Endothelial cell of umbilical vein (primary cell): Measurements from ENCODE around the gene MUC4.

Experiments
- EZH2 ChIP-seq: IDR thresholded peaks from 2 replicates; pipeline ENCODE4 v1.6.1; 2012; ENCODE audit warnings: borderline replicate concordance, low read depth, mild to moderate bottlenecking, moderate library complexity, low read length, inconsistent platforms; ENCODE audit not compliant: severe bottlenecking
- FOS ChIP-seq: IDR thresholded peaks from 2 replicates; pipeline ENCODE4 v1.6.1; 2011; ENCODE audit warnings: mild to moderate bottlenecking, low read length, moderate library complexity, borderline replicate concordance; ENCODE audit not compliant: insufficient read depth
- JUN ChIP-seq: IDR thresholded peaks from 2 replicates; pipeline ENCODE4 v1.6.1; 2011; ENCODE audit warnings: borderline replicate concordance, low read depth; ENCODE audit not compliant: insufficient read length, insufficient read depth
- MAX ChIP-seq: IDR thresholded peaks from 2 replicates; pipeline ENCODE4 v1.6.1; 2011; ENCODE audit not compliant: insufficient read depth, insufficient read length
- MYC ChIP-seq: IDR thresholded peaks from one replicate; pipeline ENCODE4 v1.6.1; 2011; ENCODE audit warnings: mild to moderate bottlenecking, low read depth, low read length
- POLR2A ChIP-seq: IDR thresholded peaks from 2 replicates; pipeline ENCODE4 v1.6.1; 2012; ENCODE audit warnings: low read depth, mild to moderate bottlenecking, control low read depth, low read length
- POLR2AphosphoS5 ChIP-seq: IDR thresholded peaks from 2 replicates; pipeline ENCODE4 v1.6.1; 2012; ENCODE audit warnings: low read depth, mild to moderate bottlenecking, control low read depth, low read length, moderate library complexity; ENCODE audit not compliant: insufficient read depth
- TF ChIP-seq, protein P1 (sequence below), 2 donors: IDR thresholded peaks; 1 replicate in 1 of 2; 2 replicates in 1 of 2; pipeline ENCODE4 v1.5.1; 2011; ENCODE audit warnings: low read length in 2 of 2, mild to moderate bottlenecking in 2 of 2, moderate library complexity in 2 of 2, control low read depth in 1 of 2, inconsistent platforms in 1 of 2, low read depth in 1 of 2; ENCODE audit not compliant: insufficient read depth in 1 of 2; ENCODE audit errors: extremely low read depth in 1 of 2

DNA sequence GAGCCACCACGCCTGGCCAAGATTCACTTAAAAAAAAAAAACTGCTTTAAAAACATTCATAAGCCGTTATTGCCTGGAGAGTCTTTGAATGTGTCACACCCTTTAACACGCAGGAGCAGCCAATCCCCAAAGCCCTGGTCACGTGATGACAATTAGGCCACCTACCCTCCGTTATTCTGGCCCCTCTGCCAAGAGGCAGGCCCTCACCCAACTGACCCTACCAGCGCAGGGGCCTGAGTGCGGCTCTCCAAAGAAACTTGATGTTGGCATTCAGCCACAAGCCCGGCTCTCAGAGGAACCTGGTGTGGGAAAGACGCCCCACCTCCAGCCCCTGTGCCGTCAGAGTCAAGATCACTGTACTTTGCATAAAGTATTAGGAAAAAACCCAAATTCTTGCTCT, 11.6 kb upstream of the MUC4 start:
- TF ChIP-seq EZH2 (no peak), POLR2A (no peak), MAX (no peak), JUN (no peak), MYC (no peak), POLR2AphosphoS5 (no peak), FOS (no peak)
- TF ChIP-seq, protein P1, sequence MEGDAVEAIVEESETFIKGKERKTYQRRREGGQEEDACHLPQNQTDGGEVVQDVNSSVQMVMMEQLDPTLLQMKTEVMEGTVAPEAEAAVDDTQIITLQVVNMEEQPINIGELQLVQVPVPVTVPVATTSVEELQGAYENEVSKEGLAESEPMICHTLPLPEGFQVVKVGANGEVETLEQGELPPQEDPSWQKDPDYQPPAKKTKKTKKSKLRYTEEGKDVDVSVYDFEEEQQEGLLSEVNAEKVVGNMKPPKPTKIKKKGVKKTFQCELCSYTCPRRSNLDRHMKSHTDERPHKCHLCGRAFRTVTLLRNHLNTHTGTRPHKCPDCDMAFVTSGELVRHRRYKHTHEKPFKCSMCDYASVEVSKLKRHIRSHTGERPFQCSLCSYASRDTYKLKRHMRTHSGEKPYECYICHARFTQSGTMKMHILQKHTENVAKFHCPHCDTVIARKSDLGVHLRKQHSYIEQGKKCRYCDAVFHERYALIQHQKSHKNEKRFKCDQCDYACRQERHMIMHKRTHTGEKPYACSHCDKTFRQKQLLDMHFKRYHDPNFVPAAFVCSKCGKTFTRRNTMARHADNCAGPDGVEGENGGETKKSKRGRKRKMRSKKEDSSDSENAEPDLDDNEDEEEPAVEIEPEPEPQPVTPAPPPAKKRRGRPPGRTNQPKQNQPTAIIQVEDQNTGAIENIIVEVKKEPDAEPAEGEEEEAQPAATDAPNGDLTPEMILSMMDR (IDR thresholded peaks at IDR 0.05; ENCODE audit: extremely low read depth in 1 of 2, insufficient read depth in 1 of 2, low read depth in 1 of 2, low read length in 2 of 2) = no peak
